LoVo (cell line): ENCODE data around the gene TMC4.
"Not testable (repeated sequence)": the region's sequence is repeated elsewhere in the genome, so short reads cannot be mapped to it uniquely, and the experiment has no call there.

Experiments
- DNase-seq: peaks from one replicate; pipeline ENCODE4 v3.0.0-alpha.2; 2016; ENCODE audit warnings: low spot score

The TMC4 gene

GRCh38 chr19:54179262-54179852 lies 6.4 kb upstream of the TMC4 start:
- no peak for DNase-seq

- no peak for DNase-seq
Observed at GRCh38 chr19:54178581-54179261, 5.8 kb upstream of the TMC4 start.

- no peak for DNase-seq
Observed at GRCh38 chr19:54173951-54174834, 1.2 kb upstream of the TMC4 start.

GRCh38 chr19:54173359-54173699 lies 369 bp upstream of the TMC4 start:
- DNase-seq, result no peak

GRCh38 chr19:54171736-54172431 lies 1.1 kb downstream of the TMC4 start:
- not testable (repeated sequence) for DNase-seq

- no peak for DNase-seq
Observed at GRCh38 chr19:54169149-54169740, 3.7 kb downstream of the TMC4 start.

- DNase-seq, result peak; percentile 76
Observed at GRCh38 chr19:54168174-54168917, 4.6 kb downstream of the TMC4 start.

GRCh38 chr19:54165222-54165621 lies 7.7 kb downstream of the TMC4 start:
- no peak for DNase-seq

GRCh38 chr19:54164369-54165068 lies 8.4 kb downstream of the TMC4 start:
- no peak for DNase-seq

- no peak for DNase-seq
Observed at GRCh38 chr19:54162884-54163283, 10.1 kb downstream of the TMC4 start.

GRCh38 chr19:54162241-54162805 lies 10.6 kb downstream of the TMC4 start:
- peak; percentile 70 for DNase-seq

GRCh38 chr19:54160854-54161253 lies 12.1 kb downstream of the TMC4 start:
- no peak for DNase-seq

GRCh38 chr19:54160182-54160811 lies 12.7 kb downstream of the TMC4 start:
- DNase-seq, result no peak

- peak; percentile 99 for DNase-seq
Observed at GRCh38 chr19:54159352-54160181, 13.4 kb downstream of the TMC4 start, which contains the start of gene LENG1. LENG1 (minus strand) TSS chr19:54159721; CDS start chr19:54159695, 26 bp downstream.

- DNase-seq, result no peak
Observed at GRCh38 chr19:54158812-54159351, 14.1 kb downstream of the TMC4 start.

GRCh38 chr19:54156953-54157352 lies 16.0 kb downstream of the TMC4 start:
- DNase-seq, result no peak

- no peak for DNase-seq
Observed at GRCh38 chr19:54156490-54156889, 16.5 kb downstream of the TMC4 start.

GRCh38 chr19:54155694-54156093 lies 17.3 kb downstream of the TMC4 start:
- DNase-seq, result no peak
